GM21367 (cell line): ENCODE data around the gene P3H1.

Experiments
- ATAC-seq: cut with Tn5 transposase; IDR thresholded peaks from one replicate; pipeline ENCODE4 v1.9.1; 2021; ENCODE audit not compliant: unreplicated experiment

The P3H1 gene

GRCh38 chr1:42746436-42747105, 20.3 kb downstream of the P3H1 start:
- ATAC-seq = no peak

- no peak for ATAC-seq
Measured at GRCh38 chr1:42745851-42746250, 21.0 kb downstream of the P3H1 start.

GRCh38 chr1:42744148-42744413, 22.7 kb downstream of the P3H1 start:
- no peak for ATAC-seq

GRCh38 chr1:42743317-42744147, 23.3 kb downstream of the P3H1 start:
- ATAC-seq = no peak

- no peak for ATAC-seq
Measured at GRCh38 chr1:42742617-42743316, 24.1 kb downstream of the P3H1 start.

- no peak for ATAC-seq
Measured at GRCh38 chr1:42742141-42742540, 24.7 kb downstream of the P3H1 start.

- ATAC-seq = no peak
Measured at GRCh38 chr1:42741706-42742105, 25.1 kb downstream of the P3H1 start.

DNA sequence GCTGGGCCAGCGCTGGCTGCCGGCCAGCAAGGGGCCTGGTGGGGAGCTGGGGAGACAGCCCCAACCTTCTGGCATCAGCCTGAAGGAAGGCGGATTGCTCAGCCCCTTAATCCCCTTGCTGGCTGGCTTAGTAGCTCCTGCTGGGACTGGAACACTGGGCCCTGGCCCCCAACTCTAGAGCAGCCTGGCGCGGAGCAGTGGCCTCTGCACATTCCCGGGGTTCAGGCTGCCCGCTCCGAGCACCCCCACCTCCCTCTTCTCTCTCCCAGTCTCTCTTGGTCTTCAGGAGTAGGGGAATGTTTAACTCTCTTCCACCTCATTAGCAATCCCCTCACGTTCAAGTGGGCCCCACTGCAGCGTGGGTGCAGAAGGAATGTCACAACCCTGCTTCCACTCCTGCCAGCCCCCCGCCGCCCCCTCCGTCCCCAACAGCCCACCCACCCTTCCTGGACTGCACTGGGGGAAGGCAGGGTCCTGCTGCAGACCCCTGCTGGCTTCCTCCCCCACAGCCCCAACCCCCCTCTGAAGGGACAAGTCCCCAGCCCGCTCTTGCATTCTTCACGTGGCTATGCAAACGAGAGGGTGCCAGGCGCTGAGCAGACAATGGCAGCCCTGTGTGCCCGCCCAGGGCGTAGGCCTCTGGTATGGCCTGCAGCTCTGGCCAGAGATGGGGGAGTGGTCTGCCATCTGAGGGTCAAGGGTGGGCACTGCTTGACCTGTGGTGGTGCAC, 25.8 kb downstream of the P3H1 start:
- ATAC-seq = no peak

DNA sequence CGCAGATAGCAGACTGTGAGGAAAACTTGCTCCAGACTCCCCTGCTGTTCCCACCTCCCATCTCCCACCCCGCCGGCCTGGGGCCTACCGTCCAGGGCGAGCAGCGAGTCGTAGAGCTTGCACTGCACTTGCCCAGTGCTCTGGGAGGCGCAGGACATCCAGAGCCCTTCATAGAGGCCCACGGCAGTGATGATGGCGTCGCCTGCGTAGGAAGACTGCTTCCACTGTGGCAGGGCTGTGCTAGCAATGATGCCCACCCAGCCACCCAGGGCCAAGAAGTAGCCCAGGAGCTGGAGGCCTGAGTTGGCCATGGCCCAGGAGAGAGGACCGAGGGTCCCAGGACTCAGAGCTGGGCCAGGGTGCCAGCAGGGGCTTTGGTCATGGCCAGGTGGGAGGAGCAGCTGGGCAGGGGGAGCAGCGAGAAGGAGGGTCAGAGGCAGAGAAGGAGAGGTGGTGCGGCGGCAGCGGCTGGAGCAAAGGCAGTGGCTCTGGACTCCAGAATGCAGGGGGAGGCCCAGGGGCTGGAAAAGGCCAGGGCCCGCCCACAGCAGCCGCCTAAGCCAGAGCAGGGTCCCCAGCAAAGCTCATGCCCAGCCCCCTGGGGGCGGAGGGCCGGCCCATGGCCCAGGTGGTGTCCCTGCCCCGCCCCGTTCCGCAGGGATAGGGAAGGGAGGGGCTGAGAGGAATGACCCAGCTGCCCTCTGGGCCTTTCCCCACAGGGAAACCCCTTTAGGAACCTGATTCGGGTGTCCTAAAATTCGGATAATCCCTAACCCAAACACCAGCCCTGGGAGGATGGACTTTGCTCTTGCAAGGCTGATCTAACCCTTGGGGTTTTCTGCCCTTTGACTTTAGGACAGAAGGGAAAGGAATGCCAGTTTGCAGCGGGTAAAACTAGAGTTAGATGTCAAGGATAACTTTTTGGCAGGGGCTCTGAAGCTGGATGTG, 26.8 kb downstream of the P3H1 start, which contains the start of gene CLDN19:
Gene CLDN19 (minus strand): TSS at position 484 of the 948 bp plus-strand sequence. CDS start 173 bp downstream, at position 311.
- no peak for ATAC-seq

DNA sequence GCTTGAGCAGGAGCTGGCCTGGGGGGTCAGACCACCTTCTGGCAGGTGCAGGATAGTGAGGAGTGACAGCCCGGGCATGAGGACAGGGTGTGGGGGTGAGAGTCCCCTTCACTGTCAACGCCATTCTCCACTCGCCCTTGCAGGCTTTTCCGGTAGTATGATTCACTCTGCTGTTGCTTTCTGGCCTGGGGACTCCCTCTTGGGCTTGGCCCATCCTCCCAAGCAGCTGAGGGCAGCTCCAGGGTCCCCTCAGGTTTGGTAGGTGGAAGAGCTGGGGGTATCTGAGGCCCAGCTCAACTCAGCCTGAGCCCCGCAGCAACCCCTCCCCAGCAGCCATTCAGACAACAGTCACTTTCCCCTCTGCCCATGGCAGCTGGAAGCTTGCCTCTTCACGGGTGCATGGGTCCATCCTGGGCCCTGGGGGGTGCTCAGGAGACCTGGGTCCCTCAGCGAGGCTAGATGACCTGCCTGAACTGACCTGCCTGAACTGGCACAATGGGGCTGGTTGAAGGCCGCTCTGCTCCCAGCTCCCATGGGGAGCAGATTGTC, 28.1 kb downstream of the P3H1 start:
- ATAC-seq = no peak

DNA sequence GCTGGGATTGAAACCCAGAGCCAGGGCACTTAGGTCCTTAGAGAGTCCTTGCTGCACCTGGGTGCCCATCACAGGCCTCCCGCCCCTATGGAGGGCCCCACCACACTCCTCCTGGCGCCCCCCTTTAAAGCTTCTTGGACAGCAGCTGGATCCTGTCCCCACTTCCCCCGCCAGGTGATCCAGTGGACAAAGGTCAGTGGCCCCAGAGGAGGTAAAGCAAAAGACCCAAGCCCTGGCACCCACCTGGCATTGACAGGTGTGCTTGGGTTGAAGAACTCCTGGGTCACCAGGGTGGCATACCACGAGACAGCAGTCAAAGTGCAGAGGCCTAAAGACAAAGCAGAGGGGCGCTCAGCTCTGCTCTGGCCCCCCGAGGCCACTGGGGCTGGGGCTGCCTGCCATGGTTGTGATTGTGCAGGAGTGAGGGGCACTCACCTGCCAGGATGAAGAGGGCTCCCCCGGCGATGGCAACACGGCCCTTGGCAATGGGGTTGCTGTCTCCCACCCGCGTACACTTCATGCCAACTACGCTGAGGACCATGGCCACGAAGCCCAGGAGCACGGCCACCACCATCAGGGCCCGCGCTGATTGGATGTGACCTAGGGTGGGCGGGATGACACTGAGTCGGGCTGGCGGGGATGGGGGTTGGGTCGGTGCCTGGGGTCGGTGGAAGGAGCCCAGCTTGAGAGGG, 28.7 kb downstream of the P3H1 start:
- ATAC-seq = no peak

- ATAC-seq = no peak
Measured at GRCh38 chr1:42737257-42737656, 29.6 kb downstream of the P3H1 start.

DNA sequence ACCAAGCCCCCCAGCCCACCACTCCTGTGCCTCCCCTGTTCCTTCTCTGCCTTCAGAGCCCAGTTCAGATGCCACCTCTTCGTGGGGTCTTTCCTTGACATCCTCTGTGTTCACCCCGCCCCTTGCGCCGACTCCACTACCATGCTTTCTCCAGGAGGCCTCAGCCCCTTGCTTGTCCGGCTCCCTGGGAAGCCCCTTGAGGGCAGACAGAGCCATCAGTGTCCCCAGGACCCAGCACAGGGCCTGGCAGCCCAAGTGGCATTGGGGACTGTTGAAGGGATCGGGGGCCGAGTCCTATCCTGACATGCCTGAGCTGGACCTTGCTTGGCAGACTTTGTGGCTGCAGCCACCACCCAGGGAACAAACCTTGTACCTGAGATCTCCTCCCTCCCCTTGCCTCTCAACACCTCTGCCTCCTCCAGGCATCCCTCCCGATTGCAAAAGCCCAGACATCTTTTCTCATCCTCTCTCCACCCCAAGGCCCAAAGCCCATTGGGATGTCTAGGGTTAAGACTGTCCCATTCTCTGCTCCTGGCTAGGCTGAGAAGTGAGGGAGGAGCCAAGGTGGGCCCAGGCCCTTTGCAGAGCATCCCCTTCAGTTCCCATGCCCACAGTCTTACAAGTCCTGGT, 30.1 kb downstream of the P3H1 start:
- ATAC-seq = no peak

DNA sequence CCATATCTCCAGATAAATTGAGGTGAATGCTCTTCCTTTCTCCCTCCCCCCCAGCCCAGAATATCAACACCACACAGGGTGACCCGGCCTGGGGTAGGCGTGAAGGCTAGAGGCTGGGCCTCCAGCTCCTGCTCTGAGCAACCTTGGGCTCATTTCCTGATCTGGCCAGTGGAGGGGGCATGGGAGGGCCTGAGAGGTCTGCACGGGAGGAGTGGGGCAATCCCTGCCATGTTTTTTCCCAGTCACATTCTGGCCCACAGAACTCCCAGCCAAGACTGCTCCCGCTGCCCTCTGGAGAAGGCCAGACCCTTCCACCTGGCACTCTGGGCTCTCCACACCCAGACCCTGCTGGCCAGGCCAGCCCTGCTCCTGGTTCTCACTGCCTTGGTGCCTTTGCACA, 30.7 kb downstream of the P3H1 start:
- no peak for ATAC-seq

GRCh38 chr1:42735477-42736105, 31.2 kb downstream of the P3H1 start:
- ATAC-seq = no peak

DNA sequence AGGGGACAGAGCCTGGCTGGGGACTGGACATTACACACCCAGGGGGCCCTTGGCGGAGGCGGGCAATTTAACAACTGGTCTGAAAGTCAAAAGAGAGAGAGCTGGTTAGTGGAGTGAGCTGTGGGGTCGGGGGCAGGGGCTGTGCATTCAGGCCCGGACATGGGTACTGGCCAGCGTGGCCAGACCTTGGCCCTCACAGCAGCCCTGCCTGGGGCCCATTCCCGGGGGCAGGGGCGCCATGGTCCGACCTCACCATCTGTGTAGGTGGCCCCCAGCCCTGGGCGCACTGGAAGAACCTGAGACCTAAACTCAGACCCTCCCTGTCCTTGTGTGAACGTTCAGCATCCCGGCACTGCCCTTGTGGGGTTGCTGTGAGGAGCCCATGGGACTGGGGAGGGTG, 31.8 kb downstream of the P3H1 start:
- no peak for ATAC-seq

GRCh38 chr1:42734201-42735035, 32.4 kb downstream of the P3H1 start:
- no peak for ATAC-seq
